GM06990 (cell line): ENCODE measurements around the gene ISOC2.

Experiments used
- DNase-seq: peaks from one replicate; pipeline ENCODE4 v3.0.0-alpha.2; 2011; ENCODE audit not compliant: insufficient read length; ENCODE audit errors: extremely low read depth
- H3K27me3 ChIP-seq: replicated peaks from 2 replicates; pipeline ENCODE4 v1.6.0; 2011; ENCODE audit warnings: low read length; ENCODE audit not compliant: control insufficient read depth, insufficient read depth
- H3K36me3 ChIP-seq: 2 replicates; pipeline ENCODE4 v1.5.1; 2011; ENCODE audit warnings: low read length; ENCODE audit not compliant: control insufficient read depth, insufficient read depth
- H3K4me3 ChIP-seq: replicated peaks from 2 replicates; pipeline ENCODE4 v1.5.1; 2011; ENCODE audit warnings: low read depth, mild to moderate bottlenecking, control low read depth, low read length
- CTCF ChIP-seq: IDR thresholded peaks from 2 replicates; pipeline ENCODE4 v1.5.1; 2011; ENCODE audit warnings: low read length, control low read depth, mild to moderate bottlenecking, inconsistent platforms; ENCODE audit not compliant: insufficient read depth, poor library complexity, severe bottlenecking

ISOC2 gene

GRCh38 chr19:55439052-55439451, 22.4 kb downstream of the ISOC2 start:
- H3K36me3 ChIP-seq: no peaks in the 10 kb centered on the region
- no peak for TF ChIP-seq CTCF

GRCh38 chr19:55437410-55437809, 24.0 kb downstream of the ISOC2 start:
- no peaks in the 10 kb centered on the region for H3K36me3 ChIP-seq
- H3K27me3 ChIP-seq: peaks cover 3% of the 10 kb centered on the region; the same call in 1 of the 2 replicates
- TF ChIP-seq CTCF: no peak
- DNase-seq: no peak
- no peak overlapping the region for H3K4me3 ChIP-seq

More at GRCh38 chr19:55439052-55439451, 22.4 kb downstream of the ISOC2 start:
- Histone ChIP-seq H3K4me3 (no peak overlapping the region), H3K27me3 (peaks cover 3% of the 10 kb centered on the region; the same call in 1 of the 2 replicates)
- DNase-seq: no peak

- no peak for TF ChIP-seq CTCF
- no peak overlapping the region for H3K4me3 ChIP-seq
- DNase-seq: no peak
- peaks cover 3% of the 10 kb centered on the region for H3K27me3 ChIP-seq
- H3K36me3 ChIP-seq: no peaks in the 10 kb centered on the region
Measured at GRCh38 chr19:55436847-55437246, 24.6 kb downstream of the ISOC2 start.

GRCh38 chr19:55435020-55435419, 26.4 kb downstream of the ISOC2 start:
- Histone ChIP-seq H3K27me3 (peaks cover 1% of the 10 kb centered on the region), H3K4me3 (no peak overlapping the region), H3K36me3 (no peaks in the 10 kb centered on the region)
- TF ChIP-seq CTCF: no peak
- DNase-seq: no peak

- H3K27me3 ChIP-seq: peaks cover 1% of the 10 kb centered on the region
- no peak overlapping the region for H3K4me3 ChIP-seq
- TF ChIP-seq CTCF: no peak
- DNase-seq: no peak
- H3K36me3 ChIP-seq: no peaks in the 10 kb centered on the region
Measured at GRCh38 chr19:55434356-55434919, 27.0 kb downstream of the ISOC2 start.

GRCh38 chr19:55433292-55433691, 28.1 kb downstream of the ISOC2 start:
- Histone ChIP-seq H3K27me3 (no peaks in the 10 kb centered on the region; the same call in none of the 2 replicates), H3K36me3 (no peaks in the 10 kb centered on the region), H3K4me3 (no peak overlapping the region)
- TF ChIP-seq CTCF: no peak
- no peak for DNase-seq
